Right lobe of liver (tissue), 4 donors: Measurements from ENCODE around the gene CDH23.

Experiments used
- CTCF ChIP-seq, 4 donors: fragments of 200-600 bp in 3 of 4; fragments of 450-650 bp in 1 of 4; IDR thresholded peaks; one replicate each; pipeline versions ENCODE4 v1.5.1 to v1.8.0; 2016 to 2022; ENCODE audit warnings: antibody characterized with exemption in 4 of 4, mild to moderate bottlenecking in 2 of 4
- POLR2A ChIP-seq: fragments of 450-650 bp; IDR thresholded peaks from one replicate; pipeline ENCODE4 v1.6.1; 2017; ENCODE audit warnings: antibody characterized with exemption, mild to moderate bottlenecking
- donor health status: DM: no; HTN: no; CAD: no.
- donor health status: DM: no; HTN: no; CAD: no.
- donor health status: DM: no; HTN: yes; CAD: no.

DNA sequence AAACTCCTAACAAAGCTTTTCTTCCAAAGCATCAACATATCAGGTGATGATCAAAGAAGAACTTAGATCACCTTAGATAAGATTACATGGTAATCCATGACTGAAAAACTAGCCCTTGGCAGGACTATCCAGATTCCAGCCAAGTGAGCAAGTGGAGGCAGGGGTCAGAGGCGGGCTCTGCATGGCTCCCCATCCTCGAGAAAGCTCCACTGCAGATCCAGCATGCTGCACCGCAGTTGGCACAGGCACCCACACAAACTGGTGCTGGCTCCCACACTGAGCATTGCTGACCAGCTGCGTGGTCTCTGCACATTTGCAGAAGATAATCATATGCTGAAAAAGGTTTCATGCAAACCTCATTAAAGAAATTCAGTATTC lies 444.2 kb downstream of the CDH23 start:
- TF ChIP-seq CTCF (IDR thresholded peaks at IDR 0.05), result no peak
- TF ChIP-seq POLR2A, result no peak
